HEK293 (cell line): ENCODE results near the gene PPP1R12C.
A peak's percentile ranks its signal among the peaks of the same experiment; 100 is the strongest.

Experiments
- CTCF ChIA-PET: fragments of 350-600 bp; formaldehyde crosslinking; extraction: SDS; loops from one replicate; lab custom pipeline; 2021; ENCODE audit warnings: antibody characterized with exemption; lab: Yijun Ruan, JAX
- POLR2A ChIA-PET: fragments of 300-600 bp; formaldehyde crosslinking; extraction: SDS; loops from one replicate; lab custom pipeline; 2020; ENCODE audit warnings: antibody characterized with exemption, inconsistent platforms; lab: Yijun Ruan, JAX
- H3K27ac ChIP-seq: fragments of 200-500 bp; sonication (Bioruptor generic); 2 replicates; pipeline ENCODE4 v1.5.1; 2014; ENCODE audit warnings: low read depth, low read length, control low read depth, inconsistent platforms; ENCODE audit errors: extremely low read depth
- H3K36me3 ChIP-seq, 2 experiments: fragments of 200-500 bp in 1 of 2; sonication (Bioruptor generic) in 1 of 2; 1 replicate in 1 of 2; 2 replicates in 1 of 2; pipeline ENCODE4 v1.5.1; 2014 to 2017; ENCODE audit warnings: inconsistent platforms in 2 of 2, low read length in 2 of 2; ENCODE audit not compliant: control insufficient read depth in 2 of 2, insufficient read depth in 1 of 2
- H3K4me1 ChIP-seq: fragments of 200-500 bp; sonication (Bioruptor generic); 2 replicates; pipeline ENCODE4 v1.5.1; 2014; ENCODE audit warnings: mild to moderate bottlenecking, low read length, inconsistent platforms; ENCODE audit not compliant: control insufficient read depth, insufficient read depth
- H3K4me3 ChIP-seq: 2 replicates; pipeline ENCODE4 v1.5.1; 2011; ENCODE audit warnings: low read depth, mild to moderate bottlenecking, control low read depth, low read length, moderate library complexity
- H3K9me3 ChIP-seq: fragments of 200-500 bp; sonication (Bioruptor generic); 2 replicates; pipeline ENCODE4 v1.5.1; 2014; ENCODE audit warnings: low read depth, low read length, inconsistent platforms; ENCODE audit not compliant: control insufficient read depth, insufficient read depth
- KLF16 ChIP-seq: fragments of 450-650 bp; formaldehyde crosslinking; IDR thresholded peaks from 2 replicates; pipeline ENCODE4 v1.5.1; 2017; ENCODE audit warnings: missing biosample characterization, missing genetic modification characterization
- OSR2 ChIP-seq: fragments of 450-650 bp; formaldehyde crosslinking; IDR thresholded peaks from 2 replicates; pipeline ENCODE4 v1.5.1; 2016; ENCODE audit warnings: missing biosample characterization, missing genetic modification characterization
- PATZ1 ChIP-seq: fragments of 450-650 bp; formaldehyde crosslinking; IDR thresholded peaks from 2 replicates; pipeline ENCODE4 v1.5.1; 2016; ENCODE audit warnings: missing biosample characterization, missing genetic modification characterization
- PRDM10 ChIP-seq: fragments of 450-650 bp; formaldehyde crosslinking; IDR thresholded peaks from 2 replicates; pipeline ENCODE4 v1.5.1; 2016; ENCODE audit warnings: missing biosample characterization, missing genetic modification characterization
- SCRT2 ChIP-seq: fragments of 450-650 bp; formaldehyde crosslinking; IDR thresholded peaks from 2 replicates; pipeline ENCODE4 v1.5.1; 2016; ENCODE audit warnings: missing biosample characterization, missing genetic modification characterization
- SP2 ChIP-seq: fragments of 450-650 bp; formaldehyde crosslinking; IDR thresholded peaks from 2 replicates; pipeline ENCODE4 v1.5.1; 2016; ENCODE audit warnings: missing biosample characterization, missing genetic modification characterization
- TSHZ1 ChIP-seq: fragments of 450-650 bp; formaldehyde crosslinking; IDR thresholded peaks from 2 replicates; pipeline ENCODE4 v1.5.1; 2016; ENCODE audit warnings: missing biosample characterization, missing genetic modification characterization, borderline replicate concordance
- ZBTB26 ChIP-seq: fragments of 450-650 bp; formaldehyde crosslinking; optimal IDR thresholded peaks from 2 replicates; pipeline ENCODE3; 2016; ENCODE audit warnings: missing biosample characterization, mild to moderate bottlenecking, missing genetic modification characterization
- ZBTB48 ChIP-seq: fragments of 450-650 bp; formaldehyde crosslinking; IDR thresholded peaks from 2 replicates; pipeline ENCODE4 v1.5.1; 2016; ENCODE audit warnings: missing biosample characterization, missing genetic modification characterization
- ZIC2 ChIP-seq: fragments of 450-650 bp; formaldehyde crosslinking; IDR thresholded peaks from 2 replicates; pipeline ENCODE4 v1.5.1; 2016; ENCODE audit warnings: missing biosample characterization, missing genetic modification characterization
- ZNF114 ChIP-seq: fragments of 450-650 bp; formaldehyde crosslinking; IDR thresholded peaks from 2 replicates; pipeline ENCODE4 v1.5.0; 2017; ENCODE audit warnings: missing biosample characterization, missing genetic modification characterization
- ZNF138 ChIP-seq: fragments of 450-650 bp; formaldehyde crosslinking; IDR thresholded peaks from 2 replicates; pipeline ENCODE4 v1.5.1; 2016; ENCODE audit warnings: missing biosample characterization, missing genetic modification characterization, borderline replicate concordance
- ZNF202 ChIP-seq: fragments of 450-650 bp; formaldehyde crosslinking; IDR thresholded peaks from 2 replicates; pipeline ENCODE4 v1.5.1; 2016; ENCODE audit warnings: missing biosample characterization, missing genetic modification characterization, borderline replicate concordance
- ZNF366 ChIP-seq: fragments of 450-650 bp; formaldehyde crosslinking; conservative IDR thresholded peaks from 2 replicates; pipeline ENCODE4 v1.5.1; 2016; ENCODE audit warnings: missing biosample characterization, missing genetic modification characterization
- ZNF501 ChIP-seq: fragments of 450-650 bp; formaldehyde crosslinking; IDR thresholded peaks from 2 replicates; pipeline ENCODE4 v1.5.1; 2016; ENCODE audit warnings: missing biosample characterization, missing genetic modification characterization
- ZNF510 ChIP-seq: fragments of 450-650 bp; formaldehyde crosslinking; IDR thresholded peaks from 2 replicates; pipeline ENCODE4 v1.5.1; 2018; ENCODE audit warnings: mild to moderate bottlenecking, missing genetic modification characterization, missing biosample characterization; ENCODE audit not compliant: insufficient replicate concordance
- ZNF555 ChIP-seq: fragments of 450-650 bp; formaldehyde crosslinking; conservative IDR thresholded peaks from 2 replicates; pipeline ENCODE4 v1.5.1; 2017; ENCODE audit warnings: missing biosample characterization, mild to moderate bottlenecking, missing genetic modification characterization, inconsistent platforms
- ZNF621 ChIP-seq: fragments of 450-650 bp; formaldehyde crosslinking; IDR thresholded peaks from 2 replicates; pipeline ENCODE4 v1.5.1; 2017; ENCODE audit warnings: missing biosample characterization, missing genetic modification characterization
- ZNF629 ChIP-seq: fragments of 450-650 bp; formaldehyde crosslinking; IDR thresholded peaks from 2 replicates; pipeline ENCODE4 v1.5.1; 2017; ENCODE audit warnings: missing biosample characterization, missing genetic modification characterization
- ZNF654 ChIP-seq: fragments of 450-650 bp; formaldehyde crosslinking; IDR thresholded peaks from 2 replicates; pipeline ENCODE4 v1.5.1; 2016; ENCODE audit warnings: low read depth, missing biosample characterization, missing genetic modification characterization
- ZNF660 ChIP-seq: fragments of 450-650 bp; IDR thresholded peaks from 2 replicates; pipeline ENCODE4 v1.5.1; 2018; ENCODE audit warnings: missing biosample characterization, mild to moderate bottlenecking, missing genetic modification characterization
- ZNF704 ChIP-seq: fragments of 450-650 bp; formaldehyde crosslinking; IDR thresholded peaks from 2 replicates; pipeline ENCODE4 v1.5.1; 2016; ENCODE audit warnings: missing biosample characterization, missing genetic modification characterization
- ZNF76 ChIP-seq: fragments of 450-650 bp; formaldehyde crosslinking; IDR thresholded peaks from 2 replicates; pipeline ENCODE4; 2016; ENCODE audit warnings: low read depth, missing biosample characterization, missing genetic modification characterization, borderline replicate concordance
- ZNF777 ChIP-seq: fragments of 450-650 bp; formaldehyde crosslinking; IDR thresholded peaks from 2 replicates; pipeline ENCODE4 v1.5.1; 2017; ENCODE audit warnings: missing biosample characterization, missing genetic modification characterization, borderline replicate concordance
- ZNF791 ChIP-seq: fragments of 450-650 bp; formaldehyde crosslinking; IDR thresholded peaks from 2 replicates; pipeline ENCODE4 v1.5.1; 2016; ENCODE audit warnings: missing biosample characterization, missing genetic modification characterization

Gene PPP1R12C

DNA sequence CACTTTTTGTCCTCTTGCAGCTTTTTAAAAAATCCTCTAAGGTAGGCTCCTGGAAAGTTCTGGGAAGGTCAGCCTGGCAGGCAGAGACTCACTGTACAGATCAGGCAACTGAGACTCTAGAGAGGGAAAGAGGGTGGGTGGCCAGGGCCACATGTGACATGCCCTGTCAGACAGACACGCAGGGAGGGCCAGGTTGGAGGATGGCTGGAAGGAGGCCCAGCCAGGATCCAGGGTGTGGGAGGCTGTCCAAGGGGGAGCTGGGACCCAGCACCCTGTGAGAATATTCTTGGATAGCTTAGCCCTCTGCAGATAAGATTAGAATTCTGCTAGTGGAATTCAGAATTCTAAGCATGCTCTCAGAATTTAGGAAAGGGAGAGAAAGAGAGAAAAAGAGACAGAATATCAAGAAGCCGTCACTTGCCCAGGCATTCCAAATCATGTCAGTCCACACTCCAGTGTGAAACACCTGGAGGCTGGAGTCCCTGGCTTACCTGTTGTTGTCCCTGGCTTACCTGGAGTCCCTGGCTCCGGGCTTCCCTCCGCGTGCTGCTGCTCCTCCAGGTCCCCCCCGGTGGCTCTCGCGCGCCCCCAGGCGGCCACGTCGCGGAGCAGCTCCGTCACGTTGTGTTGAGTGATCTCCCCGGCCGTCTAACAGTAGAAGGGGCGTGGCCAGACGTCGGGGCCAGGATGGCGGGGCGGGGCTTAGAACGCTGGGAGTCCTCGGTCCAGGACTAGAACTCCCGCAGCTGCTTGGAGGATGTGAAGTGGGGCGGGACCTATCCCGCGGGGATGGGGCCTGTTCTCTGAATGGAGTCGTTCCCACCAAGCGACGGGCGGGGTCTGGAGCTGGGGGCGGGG, 42.9 kb upstream of the PPP1R12C start:
- Histone ChIP-seq H3K36me3 (no peaks in the 10 kb centered on the region), H3K9me3 (no peaks in the 10 kb centered on the region), H3K27ac (0 out of 2 replicates have a peak overlapping the region, but pooled peaks have one; percentile 10), H3K4me3 (no peak overlapping the region), H3K4me1 (peaks cover 6% of the 10 kb centered on the region)
- CTCF ChIA-PET: interaction anchor here (0.6 to 4.5 kb wide), 48 partner anchors 9 to 772 kb away, joined by 3 to 107 read pairs (median 4); partner anchors contain the start of genes TMEM238, TNNT1 and ZNF784
- POLR2A ChIA-PET: interaction anchor here (0.6 to 2.8 kb wide), 14 partner anchors 14 to 478 kb away, joined by 3 to 19 read pairs (median 3); partner anchors contain the start of genes HSPBP1, PPP1R12C, PPP6R1 and RDH13
- TF ChIP-seq SCRT2 (tag by site-specific recombination) (peak; percentile 89), ZNF114 (tag by site-specific recombination) (no peak), PATZ1 (peak; percentile 68), ZNF138 (no peak), ZNF510 (tag by site-specific recombination) (no peak), ZNF76 (tag by site-specific recombination) (0 out of 2 replicates have a peak, but pooled peaks have one; percentile 26), ZNF791 (tag by site-specific recombination) (no peak), ZNF704 (tag by site-specific recombination) (no peak), ZNF202 (no peak), TSHZ1 (no peak), ZNF366 (peak; percentile 38), ZBTB26 (peak; percentile 35), ZNF555 (no peak), OSR2 (tag by site-specific recombination) (no peak), ZNF777 (tag by site-specific recombination) (peak; percentile 72), ZIC2 (peak; percentile 21; the same call in 1 of the 2 replicates), ZBTB48 (tag by site-specific recombination) (peak; percentile 29; the same call in 1 of the 2 replicates), PRDM10 (tag by site-specific recombination) (peak; percentile 37; the same call in 1 of the 2 replicates), ZNF501 (tag by site-specific recombination) (0 out of 2 replicates have a peak, but pooled peaks have one; percentile 43), KLF16 (no peak), ZNF621 (tag by site-specific recombination) (no peak), ZNF654 (peak; percentile 58), ZNF660 (tag by site-specific recombination) (peak; percentile 77), SP2 (peak; percentile 75), ZNF629 (tag by site-specific recombination) (no peak; the same call in 1 of the 2 replicates)
